Nephron progenitor cell (in vitro differentiated cells): ENCODE measurements around the gene P2RX1.

ENCODE experiments used
- DNase-seq: peaks from one replicate; pipeline ENCODE4 v3.0.0; 2021
- H3K27ac Mint-ChIP-seq: 2 replicates; pipeline ENCODE4 v1.8.0; 2021; ENCODE audit warnings: mild to moderate bottlenecking, moderate library complexity, mixed read lengths
- H3K27me3 Mint-ChIP-seq: 2 replicates; pipeline ENCODE4 v1.8.0; 2021; ENCODE audit warnings: mild to moderate bottlenecking, low read depth, mixed read lengths; ENCODE audit not compliant: poor library complexity
- H3K36me3 Mint-ChIP-seq: 2 replicates; pipeline ENCODE4 v1.8.0; 2021; ENCODE audit warnings: low read depth, mixed read lengths
- H3K4me1 Mint-ChIP-seq: 2 replicates; pipeline ENCODE4 v1.8.0; 2021; ENCODE audit warnings: mixed read lengths
- H3K4me3 Mint-ChIP-seq: 2 replicates; pipeline ENCODE4 v1.8.0; 2021; ENCODE audit warnings: mild to moderate bottlenecking, moderate library complexity, mixed read lengths
- H3K9me3 Mint-ChIP-seq: 2 replicates; pipeline ENCODE4 v1.8.0; 2021; ENCODE audit warnings: mild to moderate bottlenecking, moderate library complexity, mixed read lengths
- TF ChIP-seq, protein P1 (sequence below): fragments of 200-600 bp; sonication (generic); IDR thresholded peaks from 2 replicates; pipeline ENCODE4 v1.5.0; 2021; ENCODE audit warnings: antibody characterized with exemption

The P2RX1 gene

DNA sequence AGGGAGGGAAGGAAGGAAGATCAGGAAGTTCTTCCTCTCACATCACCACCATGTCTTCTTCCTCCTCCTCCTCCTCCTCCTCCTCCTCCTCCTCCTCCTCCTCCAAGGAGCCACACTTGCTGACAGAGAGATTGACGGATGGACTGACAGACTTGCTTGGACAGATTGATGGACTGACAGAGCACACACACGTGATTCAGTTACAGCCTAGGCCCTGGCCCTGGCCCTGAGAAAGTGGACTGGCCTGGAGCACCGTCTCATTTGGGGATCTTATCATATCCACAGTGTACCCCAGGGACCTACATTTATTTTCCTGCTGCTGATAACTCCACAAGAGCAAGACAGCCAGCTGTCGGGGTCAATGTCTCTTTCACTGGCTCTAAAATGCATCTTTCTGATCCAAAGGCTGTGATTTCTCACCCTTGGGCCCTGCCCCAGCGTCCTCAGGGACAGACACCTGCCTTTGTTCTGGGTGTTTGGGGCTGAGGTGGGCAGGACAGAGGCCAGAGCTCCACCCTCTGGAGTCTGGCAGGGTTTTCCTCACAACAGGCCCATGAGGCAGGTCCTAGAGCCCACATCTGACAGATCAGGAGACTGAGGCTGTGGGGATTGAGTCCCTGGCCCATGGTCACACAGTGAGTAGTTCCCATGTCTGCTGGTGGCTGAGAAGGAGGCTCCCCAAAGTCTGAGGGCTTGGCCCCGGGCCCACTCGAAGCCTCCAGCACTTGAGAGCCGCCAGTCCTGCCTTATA lies 2.3 kb upstream of the P2RX1 start:
- TF ChIP-seq, protein P1, sequence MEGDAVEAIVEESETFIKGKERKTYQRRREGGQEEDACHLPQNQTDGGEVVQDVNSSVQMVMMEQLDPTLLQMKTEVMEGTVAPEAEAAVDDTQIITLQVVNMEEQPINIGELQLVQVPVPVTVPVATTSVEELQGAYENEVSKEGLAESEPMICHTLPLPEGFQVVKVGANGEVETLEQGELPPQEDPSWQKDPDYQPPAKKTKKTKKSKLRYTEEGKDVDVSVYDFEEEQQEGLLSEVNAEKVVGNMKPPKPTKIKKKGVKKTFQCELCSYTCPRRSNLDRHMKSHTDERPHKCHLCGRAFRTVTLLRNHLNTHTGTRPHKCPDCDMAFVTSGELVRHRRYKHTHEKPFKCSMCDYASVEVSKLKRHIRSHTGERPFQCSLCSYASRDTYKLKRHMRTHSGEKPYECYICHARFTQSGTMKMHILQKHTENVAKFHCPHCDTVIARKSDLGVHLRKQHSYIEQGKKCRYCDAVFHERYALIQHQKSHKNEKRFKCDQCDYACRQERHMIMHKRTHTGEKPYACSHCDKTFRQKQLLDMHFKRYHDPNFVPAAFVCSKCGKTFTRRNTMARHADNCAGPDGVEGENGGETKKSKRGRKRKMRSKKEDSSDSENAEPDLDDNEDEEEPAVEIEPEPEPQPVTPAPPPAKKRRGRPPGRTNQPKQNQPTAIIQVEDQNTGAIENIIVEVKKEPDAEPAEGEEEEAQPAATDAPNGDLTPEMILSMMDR: no peak
- Mint-ChIP-seq H3K4me3 (no peak overlapping the region), H3K36me3 (no peaks in the 10 kb centered on the region), H3K27ac (peak overlapping the region; percentile 80), H3K9me3 (no peaks in the 10 kb centered on the region), H3K27me3 (peaks cover 3% of the 10 kb centered on the region), H3K4me1 (peaks cover 35% of the 10 kb centered on the region)
- DNase-seq: no peak

DNA sequence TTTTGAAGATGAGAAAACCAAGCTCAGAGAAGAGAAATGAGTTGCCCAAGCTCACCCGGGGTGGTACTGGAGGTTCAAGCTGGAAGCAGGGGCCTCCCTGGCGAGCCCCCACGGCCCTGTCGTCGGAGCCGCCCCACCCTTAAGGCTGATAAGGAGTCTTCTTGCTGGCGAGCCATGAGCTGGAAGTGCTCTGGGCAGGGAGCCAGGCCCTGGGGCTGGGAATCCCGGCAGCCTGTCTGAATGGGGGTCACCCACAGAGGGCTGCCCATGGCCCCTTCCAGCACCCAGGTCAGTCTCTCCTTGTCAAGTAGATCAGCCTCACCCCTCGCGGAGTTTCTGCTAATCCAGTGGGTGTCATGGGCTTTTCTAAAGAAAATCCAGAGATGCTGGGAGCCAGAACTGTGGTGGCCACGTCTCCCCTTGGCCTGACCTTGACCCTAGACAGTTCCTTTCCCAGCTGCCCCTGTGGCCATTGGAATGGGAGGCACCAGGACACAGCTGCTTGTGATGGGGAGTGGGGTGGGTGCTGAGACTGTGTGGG lies 1.2 kb upstream of the P2RX1 start:
- no peak overlapping the region for H3K27ac Mint-ChIP-seq
- H3K4me3 Mint-ChIP-seq: no peak overlapping the region
- H3K9me3 Mint-ChIP-seq: no peaks in the 10 kb centered on the region
- no peaks in the 10 kb centered on the region for H3K36me3 Mint-ChIP-seq
- DNase-seq: no peak
- H3K27me3 Mint-ChIP-seq: peaks cover 5% of the 10 kb centered on the region
- peaks cover 27% of the 10 kb centered on the region for H3K4me1 Mint-ChIP-seq
- TF ChIP-seq, protein P1: no peak

DNA sequence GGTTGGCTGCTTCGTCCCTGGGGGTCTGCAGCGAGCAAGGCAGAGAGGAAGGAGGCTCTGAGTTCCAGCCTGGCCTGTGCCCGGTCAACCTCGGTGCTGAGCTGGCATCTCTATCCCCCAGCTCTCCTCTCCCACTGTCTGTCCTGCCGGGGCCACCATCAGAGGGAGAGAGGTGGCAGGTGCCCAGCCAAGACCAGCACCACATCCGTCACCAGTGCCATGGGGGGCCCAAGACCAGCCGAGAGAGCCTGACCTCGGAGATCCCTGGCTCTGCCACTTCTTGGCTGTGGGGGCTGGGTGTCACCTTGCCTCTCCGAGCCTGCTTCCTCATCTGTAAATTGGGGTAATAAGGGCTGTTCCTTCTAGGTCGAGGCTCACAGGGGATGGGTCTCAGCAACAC lies 560 bp upstream of the P2RX1 start:
- H3K27me3 Mint-ChIP-seq: peaks cover 5% of the 10 kb centered on the region
- TF ChIP-seq, protein P1: no peak
- no peak overlapping the region for H3K4me3 Mint-ChIP-seq
- no peak overlapping the region for H3K27ac Mint-ChIP-seq
- no peaks in the 10 kb centered on the region for H3K9me3 Mint-ChIP-seq
- H3K4me1 Mint-ChIP-seq: peaks cover 23% of the 10 kb centered on the region
- DNase-seq: no peak
- no peaks in the 10 kb centered on the region for H3K36me3 Mint-ChIP-seq

DNA sequence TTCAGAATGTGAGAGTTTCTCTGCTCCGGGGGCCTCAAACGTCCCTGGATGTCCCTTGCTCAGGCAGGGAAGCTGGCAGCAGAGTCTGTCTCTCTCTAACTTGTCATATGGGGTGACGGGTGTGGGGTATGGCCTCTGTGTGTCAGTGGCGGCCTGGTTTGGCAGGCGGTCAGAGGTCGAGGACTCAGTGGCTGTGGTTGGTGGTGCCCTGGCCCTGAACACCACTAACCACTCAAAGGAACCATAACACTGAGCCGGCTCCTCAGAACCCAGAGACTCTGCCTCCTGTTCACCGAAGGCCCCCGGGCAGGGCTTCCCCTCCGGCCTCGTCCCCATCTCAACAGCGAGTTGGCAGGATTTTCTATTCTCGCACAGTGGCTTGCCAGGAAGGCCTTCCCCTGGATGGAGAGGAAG lies 677 bp downstream of the P2RX1 start:
- Mint-ChIP-seq H3K4me3 (no peak overlapping the region), H3K27ac (no peak overlapping the region), H3K36me3 (no peaks in the 10 kb centered on the region), H3K27me3 (peaks cover 7% of the 10 kb centered on the region), H3K9me3 (no peaks in the 10 kb centered on the region), H3K4me1 (peaks cover 20% of the 10 kb centered on the region)
- DNase-seq: no peak
- TF ChIP-seq, protein P1: no peak

DNA sequence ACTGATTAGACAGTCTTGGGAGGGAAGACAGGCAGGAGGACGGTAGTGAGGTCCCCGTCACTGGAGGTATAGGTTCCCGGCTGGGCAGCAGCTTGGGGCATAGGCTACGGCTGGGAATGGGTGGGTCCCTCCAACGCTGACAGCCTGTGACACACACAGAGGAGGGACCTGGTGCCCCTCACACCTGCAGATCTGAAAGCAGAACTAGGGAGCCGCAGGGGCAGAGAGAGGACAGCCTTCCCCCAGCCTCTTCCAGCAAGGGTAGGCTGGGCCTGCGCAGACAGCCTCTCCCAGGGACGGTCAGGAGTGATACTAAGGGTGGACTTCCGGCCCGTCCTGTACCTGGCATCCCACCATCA lies 2.0 kb downstream of the P2RX1 start:
- H3K36me3 Mint-ChIP-seq: no peaks in the 10 kb centered on the region
- TF ChIP-seq, protein P1: no peak
- H3K9me3 Mint-ChIP-seq: no peaks in the 10 kb centered on the region
- peaks cover 9% of the 10 kb centered on the region for H3K27me3 Mint-ChIP-seq
- DNase-seq: no peak
- no peak overlapping the region for H3K27ac Mint-ChIP-seq
- no peak overlapping the region for H3K4me3 Mint-ChIP-seq
- H3K4me1 Mint-ChIP-seq: peaks cover 20% of the 10 kb centered on the region
